ENCODE measurements around the gene TMEM131. TPM values are rescaled to one million over a fixed set of nuclear protein-coding genes. Genes with fewer than 3 reads are reported as not detected.

The TMEM131 gene
- total RNA-seq, 2 donors from 2014 or later: 20.7 to 21.8 TPM

- H3K27ac ChIP-seq: no peak overlapping the region
- no peak overlapping the region for H3K4me3 ChIP-seq
- no peaks in the 10 kb centered on the region for H3K4me1 ChIP-seq
- H3K27me3 ChIP-seq: no peaks in the 10 kb centered on the region
- no peak for DNase-seq (ENCODE audit: low spot score)
- no peaks in the 10 kb centered on the region for H3K9me3 ChIP-seq
- TF ChIP-seq CTCF (IDR thresholded peaks at IDR 0.05): no peak
- no peaks in the 10 kb centered on the region for H3K36me3 ChIP-seq
These were observed 284.4 kb downstream of the TMEM131 start for GRCh38 chr2:97711394-97711711.

- TF ChIP-seq CTCF (IDR thresholded peaks at IDR 0.05): no peak
- Histone ChIP-seq H3K4me3 (no peak overlapping the region), H3K36me3 (no peaks in the 10 kb centered on the region), H3K27me3 (no peaks in the 10 kb centered on the region), H3K9me3 (no peaks in the 10 kb centered on the region), H3K4me1 (no peaks in the 10 kb centered on the region), H3K27ac (no peak overlapping the region)
- DNase-seq (ENCODE audit: low spot score): no peak
These were observed 287.1 kb downstream of the TMEM131 start for GRCh38 chr2:97708608-97709007.

GRCh38 chr2:97708048-97708380 is 287.7 kb downstream of the TMEM131 start:
- no peak overlapping the region for H3K27ac ChIP-seq
- H3K9me3 ChIP-seq: no peaks in the 10 kb centered on the region
- no peaks in the 10 kb centered on the region for H3K36me3 ChIP-seq
- no peak for TF ChIP-seq CTCF (IDR thresholded peaks at IDR 0.05)
- DNase-seq (ENCODE audit: low spot score): no peak
- H3K4me3 ChIP-seq: no peak overlapping the region
- H3K27me3 ChIP-seq: no peaks in the 10 kb centered on the region
- no peaks in the 10 kb centered on the region for H3K4me1 ChIP-seq

GRCh38 chr2:97707362-97708047 is 288.2 kb downstream of the TMEM131 start:
- TF ChIP-seq CTCF (IDR thresholded peaks at IDR 0.05): no peak
- no peak for DNase-seq (ENCODE audit: low spot score)
- H3K9me3 ChIP-seq: no peaks in the 10 kb centered on the region
- no peaks in the 10 kb centered on the region for H3K27me3 ChIP-seq
- no peaks in the 10 kb centered on the region for H3K4me1 ChIP-seq
- no peaks in the 10 kb centered on the region for H3K36me3 ChIP-seq
- no peak overlapping the region for H3K27ac ChIP-seq
- no peak overlapping the region for H3K4me3 ChIP-seq

GRCh38 chr2:97706708-97707345 is 288.9 kb downstream of the TMEM131 start:
- DNase-seq (ENCODE audit: low spot score): no peak
- Histone ChIP-seq H3K4me1 (no peaks in the 10 kb centered on the region), H3K9me3 (no peaks in the 10 kb centered on the region), H3K36me3 (no peaks in the 10 kb centered on the region), H3K4me3 (no peak overlapping the region), H3K27ac (no peak overlapping the region), H3K27me3 (no peaks in the 10 kb centered on the region)
- TF ChIP-seq CTCF (IDR thresholded peaks at IDR 0.05): no peak

Other genes with a start within 250 kb of the TMEM131 start
- gene VWA3B, start 91.2 kb upstream of the TMEM131 start, total RNA-seq: not detected